Measurements from ENCODE around the gene TSC2. TPM values are rescaled to one million over a fixed set of nuclear protein-coding genes. Genes with fewer than 3 reads are reported as not detected.
"Not testable (repeated sequence)": the region's sequence is repeated elsewhere in the genome, so short reads cannot be mapped to it uniquely, and the experiment has no call there.

TSC2 gene
- total and polyA plus RNA-seq, 10 donors, result 20.7 to 185 (median 93.8) TPM

DNA sequence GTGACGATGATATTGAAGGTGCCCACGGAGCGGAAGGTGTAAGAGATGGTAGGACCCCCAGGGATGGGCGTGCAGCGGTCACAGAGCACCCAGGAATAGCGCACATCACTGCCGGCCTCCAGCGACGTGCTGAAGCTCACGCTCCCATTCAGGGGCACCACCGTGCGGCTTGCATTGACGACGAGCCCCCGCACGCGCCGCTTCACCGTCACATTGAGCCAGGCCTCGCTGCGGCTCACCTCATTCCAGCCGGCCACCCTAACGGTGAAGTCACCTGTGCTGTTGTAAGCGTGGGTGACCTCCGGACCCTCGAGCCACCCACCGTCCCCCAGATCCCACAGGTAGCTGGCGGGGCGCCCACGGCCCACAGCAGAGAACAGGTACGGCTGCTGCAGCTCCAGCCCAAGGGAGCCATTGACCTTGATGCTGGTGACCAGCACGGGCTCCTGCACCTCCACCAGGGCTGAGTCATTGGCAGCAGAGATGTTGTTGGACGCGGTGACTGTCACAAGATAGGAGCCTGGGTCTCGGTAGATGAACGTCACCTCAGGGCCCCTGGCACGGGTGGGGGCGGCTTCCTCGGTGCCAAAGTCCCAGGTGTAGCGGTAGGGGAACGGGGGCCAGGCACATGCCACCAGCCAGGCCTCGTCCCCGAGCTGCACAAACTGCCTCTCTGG is 62.7 kb downstream of the TSC2 start:
- 94 to 97% (median 97%) methylated on average over 15 to 43 of the region's 43 CpGs for WGBS, 5 donors
- peaks cover 0 to 98% (median 65%) of the 10 kb centered on the region in 6 donors for H3K36me3 ChIP-seq
- H3K4me3 ChIP-seq; H3K9me3 ChIP-seq; intact Hi-C loops (cut with DNase I; ENCODE audit: low total_unique reads); H3K27ac ChIP-seq; H3K27me3 ChIP-seq (replicated peaks in 1 of 7); H3K4me1 ChIP-seq: not testable (repeated sequence)
- DNase-seq, result peak; percentile 50

DNA sequence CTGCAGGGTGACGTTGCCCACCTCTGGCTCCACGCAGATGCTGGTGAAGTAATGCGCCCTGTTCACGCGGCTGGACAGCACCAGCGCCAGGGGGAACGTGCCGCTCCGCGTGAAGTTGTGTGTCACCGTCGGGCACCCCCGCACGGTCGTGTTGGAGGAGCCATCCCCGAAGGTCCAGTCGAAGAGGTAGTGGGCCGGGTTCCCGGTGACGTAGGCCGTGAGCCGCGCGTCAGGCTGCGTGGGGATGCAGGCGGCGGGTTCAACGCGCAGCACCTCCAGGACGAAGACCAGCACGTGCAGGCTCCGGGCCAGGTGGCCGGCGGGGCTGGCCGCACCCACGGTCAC is 63.2 kb downstream of the TSC2 start:
- H3K27ac ChIP-seq; DNase-seq; H3K27me3 ChIP-seq (replicated peaks in 1 of 7); H3K4me3 ChIP-seq; H3K9me3 ChIP-seq; intact Hi-C loops (cut with DNase I; ENCODE audit: low total_unique reads): not testable (repeated sequence)
- Histone ChIP-seq H3K36me3 (peaks cover 0 to 96% (median 60%) of the 10 kb centered on the region in 6 donors), H3K4me1 (peaks cover 0 to 11% (median 3%) of the 10 kb centered on the region in 6 donors)
- WGBS, 5 donors, result 95 to 98% (median 98%) methylated on average over 16 to 36 of the region's 36 CpGs

DNA sequence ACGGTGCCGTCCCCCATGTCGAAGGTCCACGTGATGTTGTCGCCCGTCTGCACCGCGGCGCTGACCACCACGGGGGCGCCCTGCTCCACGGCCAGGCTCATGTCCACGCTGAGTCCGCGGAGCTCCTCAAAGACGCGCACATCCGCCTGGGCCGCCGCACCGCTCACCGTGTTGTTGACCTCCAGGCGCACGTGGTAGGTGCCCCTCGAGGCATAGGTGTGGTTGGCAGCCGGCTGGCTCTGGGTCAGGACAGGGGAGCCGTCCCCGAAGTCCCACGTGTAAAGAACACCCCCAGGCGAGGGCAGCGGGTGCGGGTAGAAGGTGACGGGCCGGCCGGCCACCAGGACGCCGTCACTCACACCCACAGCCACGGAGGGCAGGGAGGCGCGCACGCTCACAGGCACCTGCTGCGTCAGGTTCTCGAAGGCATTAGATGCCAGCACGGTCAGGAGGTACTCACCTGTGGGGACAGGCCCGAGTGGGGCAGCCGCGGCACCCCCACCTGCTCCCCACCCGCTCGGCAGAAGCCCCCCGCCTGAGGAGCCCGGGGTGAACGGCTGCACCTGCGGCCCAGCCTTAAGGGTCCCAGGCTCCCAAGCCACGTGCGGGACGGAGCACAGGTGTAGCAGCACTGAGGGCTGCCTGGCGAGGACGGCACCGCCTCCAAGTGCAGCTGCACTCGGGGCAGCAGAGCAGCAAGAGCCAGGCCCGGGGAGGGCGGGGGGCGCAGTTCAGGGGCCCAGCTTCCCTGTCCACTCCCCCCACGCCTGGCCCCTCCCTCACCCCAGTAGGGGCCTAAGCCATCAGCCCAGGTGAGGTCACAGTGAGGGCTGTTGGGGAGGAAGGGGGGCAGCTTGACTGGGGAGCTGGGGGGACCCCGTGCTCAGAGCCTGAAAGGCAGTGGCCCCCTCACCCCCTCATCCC is 63.9 kb downstream of the TSC2 start:
- intact Hi-C loops (cut with DNase I; ENCODE audit: low total_unique reads), result not testable (repeated sequence)

DNA sequence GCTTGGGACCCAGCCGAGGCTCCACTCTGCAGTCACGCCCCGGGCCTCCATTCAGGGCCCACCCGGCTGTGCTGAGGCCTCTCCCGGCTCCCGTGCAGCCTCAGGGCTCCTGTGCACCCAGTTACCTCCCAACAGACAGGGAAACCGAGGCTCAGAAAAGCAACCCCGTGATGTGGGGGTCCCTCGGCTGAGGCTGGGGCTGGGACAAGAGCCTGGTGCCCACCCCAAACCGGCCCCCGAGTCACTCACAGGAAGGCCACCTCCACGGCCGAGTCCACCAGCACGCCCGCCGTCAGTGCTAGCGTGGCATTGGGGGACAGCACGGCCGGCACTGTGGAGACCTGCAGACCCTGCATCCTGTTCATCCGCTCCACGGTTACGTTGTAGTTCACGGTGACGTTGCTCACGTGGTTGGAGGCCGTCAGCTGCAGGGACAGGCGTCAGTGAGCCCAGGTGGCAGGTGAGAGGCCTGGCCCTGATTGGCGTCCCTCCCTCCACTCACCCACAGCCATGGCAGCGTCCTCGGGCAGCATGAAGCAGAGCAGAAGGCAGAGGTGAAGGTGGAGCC is 64.8 kb downstream of the TSC2 start:
- WGBS, 5 donors, result 71 to 93% (median 91%) methylated on average over 13 to 30 of the region's 30 CpGs; no CpG with 5 or more reads in 1 of the 5 donors
- TF ChIP-seq POLR2AphosphoS5 (IDR thresholded peaks at IDR 0.05), result peak in 1 of 3 donors; percentile 20
- H3K9me3 ChIP-seq; H3K27me3 ChIP-seq (replicated peaks in 1 of 7); H3K27ac ChIP-seq; intact Hi-C loops (cut with DNase I; ENCODE audit: low total_unique reads); H3K4me3 ChIP-seq: not testable (repeated sequence)
- Histone ChIP-seq H3K4me1 (peaks cover 0 to 23% (median 8%) of the 10 kb centered on the region in 6 donors), H3K36me3 (peaks cover 0 to 94% (median 56%) of the 10 kb centered on the region in 6 donors)
- DNase-seq, result peak; percentile 58

More for the DNA sequence above, 63.9 kb downstream of the TSC2 start:
- not testable (repeated sequence) for H3K9me3 ChIP-seq; H3K4me3 ChIP-seq; H3K27me3 ChIP-seq (replicated peaks in 1 of 7); H3K27ac ChIP-seq
- 95 to 97% (median 96%) methylated on average over 49 to 65 of the region's 65 CpGs for WGBS, 5 donors
- H3K4me1 ChIP-seq, result peaks cover 0 to 17% (median 6%) of the 10 kb centered on the region in 6 donors
- peaks cover 0 to 95% (median 57%) of the 10 kb centered on the region in 6 donors for H3K36me3 ChIP-seq
- DNase-seq, result peak; percentile 65

DNA sequence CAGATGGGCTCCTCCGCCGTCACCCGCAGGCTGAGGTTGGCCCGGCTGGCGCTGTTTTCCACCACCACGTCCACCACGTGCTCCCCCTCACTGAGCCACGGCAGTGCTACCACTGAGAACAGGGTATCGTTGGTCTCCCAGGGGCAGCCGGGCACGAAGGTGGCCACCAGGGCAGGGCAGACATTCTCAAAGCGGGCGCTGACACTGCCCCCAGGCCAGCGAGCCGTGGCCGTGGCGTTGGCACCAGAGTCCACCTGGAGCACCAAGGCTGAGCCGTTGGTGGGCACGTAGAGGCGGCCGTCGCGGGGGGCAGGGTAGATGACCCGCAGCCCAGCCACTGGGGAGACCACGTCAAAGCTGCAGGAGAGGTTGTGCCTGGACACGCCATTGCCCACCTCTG is 66.4 kb downstream of the TSC2 start:
- DNase-seq; H3K9me3 ChIP-seq; intact Hi-C loops (cut with DNase I; ENCODE audit: low total_unique reads); H3K4me3 ChIP-seq; H3K27ac ChIP-seq; H3K27me3 ChIP-seq (replicated peaks in 1 of 7): not testable (repeated sequence)
- Histone ChIP-seq H3K4me1 (peaks cover 0 to 23% (median 8%) of the 10 kb centered on the region in 6 donors), H3K36me3 (peaks cover 0 to 80% (median 40%) of the 10 kb centered on the region in 6 donors)
- WGBS, 5 donors, result 91 to 97% (median 95%) methylated on average over 19 to 26 of the region's 26 CpGs

DNA sequence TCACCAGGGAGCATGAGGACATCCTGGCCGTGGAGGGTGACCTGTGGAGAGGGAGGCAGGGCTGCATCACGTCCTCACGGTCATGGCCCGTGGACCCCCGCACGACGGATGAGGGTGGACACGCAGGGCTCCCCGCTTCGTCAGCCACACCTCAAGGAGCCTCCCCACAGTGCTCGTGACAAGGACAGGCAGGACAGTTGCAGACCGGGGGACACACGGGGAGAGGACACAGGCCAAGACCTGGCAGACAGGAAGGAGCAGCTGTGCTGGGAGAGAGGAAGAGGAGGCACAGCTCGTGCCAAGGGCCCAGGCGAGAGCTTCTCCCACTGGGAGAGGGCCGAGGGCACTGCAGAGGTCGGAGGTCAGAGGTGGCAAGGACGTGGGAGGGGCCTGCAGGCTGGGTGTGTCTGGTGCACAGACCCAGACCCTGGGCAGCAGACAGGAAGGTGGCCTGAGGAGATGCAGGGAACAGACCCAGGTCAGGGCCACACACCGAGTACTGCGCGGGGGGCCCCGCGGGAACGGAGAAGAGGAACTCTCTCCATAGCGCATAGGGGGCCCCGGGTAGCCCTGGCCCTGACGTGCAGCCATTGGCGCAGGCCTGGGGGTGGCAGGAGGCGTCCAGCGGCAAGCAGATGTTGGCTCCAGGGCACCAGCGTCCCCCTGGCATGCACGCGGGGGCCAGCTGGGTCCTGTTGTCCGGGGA is 67.3 kb downstream of the TSC2 start:
- intact Hi-C loops (cut with DNase I; ENCODE audit: low total_unique reads); H3K4me3 ChIP-seq; H3K9me3 ChIP-seq; DNase-seq; H3K27me3 ChIP-seq (replicated peaks in 1 of 7): not testable (repeated sequence)
- Histone ChIP-seq H3K36me3 (peaks cover 0 to 72% (median 33%) of the 10 kb centered on the region in 6 donors), H3K27ac (peak overlapping the region in 1 of 8 donors; percentile 7), H3K4me1 (peaks cover 0 to 23% (median 8%) of the 10 kb centered on the region in 6 donors)
- WGBS, 5 donors, result 70 to 89% (median 78%) methylated on average over 20 to 33 of the region's 34 CpGs
- peak in 2 of 3 donors; percentile 60 for TF ChIP-seq POLR2AphosphoS5 (IDR thresholded peaks at IDR 0.05)

Measured in spleen (tissue), 11 donors.